NCI-H2081 treated with DMSO at 0.1 percent for 48 hours (cell line): Measurements from ENCODE around the gene GATA2.

Experiments
- DNase-seq: peaks from one replicate; lab custom pipeline; 2025; lab: John Stamatoyannopoulos, UW

GATA2 gene

GRCh38 chr3:128492671-128493569 lies at the start of gene GATA2:
GATA2 (minus strand) TSS chr3:128493201; CDS start chr3:128487031, 6,170 bp downstream.
- no peak for DNase-seq

- no peak for DNase-seq
Measured at GRCh38 chr3:128541246-128541645, 48.2 kb upstream of the GATA2 start.

GRCh38 chr3:128539376-128539775 lies 46.4 kb upstream of the GATA2 start:
- no peak for DNase-seq

DNA sequence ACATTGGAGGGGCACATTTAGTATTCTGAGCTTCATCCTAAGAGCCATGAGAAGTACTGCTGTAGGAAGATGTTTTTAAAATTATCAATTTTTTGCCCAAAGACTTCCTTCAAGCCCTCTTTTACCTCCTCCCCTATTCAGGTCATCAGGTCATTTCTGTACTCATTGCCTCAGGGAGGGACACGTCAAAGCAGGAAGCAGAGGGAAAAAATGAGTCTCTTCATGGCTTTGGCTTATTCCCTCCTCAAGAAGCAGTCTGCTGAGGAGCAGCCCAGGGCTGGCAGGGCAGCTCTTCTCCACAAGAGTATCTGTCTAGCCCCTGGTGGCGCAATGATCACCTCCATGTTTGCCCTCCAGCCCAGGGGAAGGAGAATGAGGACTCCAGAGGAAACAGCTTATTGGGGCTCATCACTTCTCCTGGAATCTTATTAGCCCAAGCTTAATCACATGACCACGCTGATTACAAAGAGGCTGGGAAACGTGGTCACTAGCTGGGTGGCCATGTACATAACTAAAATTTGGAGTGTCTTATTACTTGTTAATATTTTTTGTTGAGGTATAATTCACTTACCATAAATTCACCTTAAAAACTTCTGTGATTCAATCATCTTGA lies 44.2 kb upstream of the GATA2 start:
- no peak for DNase-seq

DNA sequence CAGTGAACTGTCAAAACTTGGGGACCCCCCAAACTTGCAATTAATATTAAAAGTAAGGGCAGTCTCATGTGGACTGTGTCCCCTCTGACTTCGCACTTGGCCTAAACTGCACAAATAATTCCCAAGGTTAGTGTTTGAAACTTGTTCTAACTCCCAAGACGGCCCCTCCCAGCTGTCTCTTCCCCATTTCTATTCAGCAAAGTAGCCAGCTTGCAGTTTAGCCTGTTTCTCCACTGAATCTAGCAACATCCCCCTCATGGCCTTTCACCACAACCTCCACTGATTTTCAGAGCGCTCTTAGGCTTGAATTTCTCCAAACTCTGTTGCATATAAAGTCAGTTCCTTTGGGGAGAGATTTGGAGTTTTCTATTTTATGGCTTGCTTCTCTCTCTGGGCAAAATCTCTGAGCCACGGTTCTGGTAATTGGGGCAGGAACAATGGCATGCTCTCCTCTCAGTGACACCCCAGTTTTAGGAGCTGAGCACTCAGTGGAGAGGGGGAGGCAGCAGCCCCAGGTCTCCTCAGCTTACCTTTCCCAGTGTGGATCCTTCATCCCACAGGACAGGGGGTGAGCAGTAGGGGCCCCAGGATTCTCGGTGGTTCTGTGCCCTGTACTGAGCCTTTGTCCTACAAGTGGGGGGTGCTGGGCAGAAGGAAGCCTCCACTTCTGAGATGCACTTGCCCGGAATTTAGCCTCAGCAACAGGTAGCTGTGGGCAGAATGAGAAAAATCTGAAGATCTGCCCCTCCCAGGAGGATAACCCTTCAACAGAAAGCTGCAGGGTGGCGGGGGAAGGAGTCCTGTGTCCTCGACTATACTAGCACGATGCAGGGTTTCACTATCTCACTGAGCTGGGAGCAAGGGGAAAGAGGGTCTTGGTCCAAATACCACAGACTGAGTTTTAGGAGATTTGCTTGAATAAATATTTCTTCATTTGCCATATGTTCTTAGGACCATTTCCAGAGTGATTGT lies 39.3 kb upstream of the GATA2 start:
- DNase-seq = no peak

- DNase-seq = no peak
Measured at GRCh38 chr3:128524374-128525299, 31.6 kb upstream of the GATA2 start.

- DNase-seq = no peak
Measured at GRCh38 chr3:128523591-128523990, 30.6 kb upstream of the GATA2 start.

DNA sequence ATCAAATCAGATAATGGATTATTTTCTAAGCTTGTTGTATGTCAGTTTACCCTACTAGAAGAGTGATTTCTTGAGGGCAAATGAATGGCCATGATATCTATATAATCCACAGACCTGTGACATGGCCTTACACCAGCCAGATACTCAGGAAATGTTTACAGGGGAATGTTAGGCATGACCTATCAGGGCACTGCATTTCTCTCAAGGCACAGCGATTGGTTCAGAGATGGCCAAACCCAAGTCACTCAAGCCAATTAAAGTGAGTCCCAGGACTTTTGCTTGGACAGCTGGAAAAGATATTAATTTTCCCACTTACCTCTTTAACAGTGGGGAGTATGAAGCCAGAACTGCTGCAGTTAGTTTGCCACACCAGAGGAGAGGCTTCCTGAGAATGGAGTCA lies 28.7 kb upstream of the GATA2 start:
- no peak for DNase-seq

DNA sequence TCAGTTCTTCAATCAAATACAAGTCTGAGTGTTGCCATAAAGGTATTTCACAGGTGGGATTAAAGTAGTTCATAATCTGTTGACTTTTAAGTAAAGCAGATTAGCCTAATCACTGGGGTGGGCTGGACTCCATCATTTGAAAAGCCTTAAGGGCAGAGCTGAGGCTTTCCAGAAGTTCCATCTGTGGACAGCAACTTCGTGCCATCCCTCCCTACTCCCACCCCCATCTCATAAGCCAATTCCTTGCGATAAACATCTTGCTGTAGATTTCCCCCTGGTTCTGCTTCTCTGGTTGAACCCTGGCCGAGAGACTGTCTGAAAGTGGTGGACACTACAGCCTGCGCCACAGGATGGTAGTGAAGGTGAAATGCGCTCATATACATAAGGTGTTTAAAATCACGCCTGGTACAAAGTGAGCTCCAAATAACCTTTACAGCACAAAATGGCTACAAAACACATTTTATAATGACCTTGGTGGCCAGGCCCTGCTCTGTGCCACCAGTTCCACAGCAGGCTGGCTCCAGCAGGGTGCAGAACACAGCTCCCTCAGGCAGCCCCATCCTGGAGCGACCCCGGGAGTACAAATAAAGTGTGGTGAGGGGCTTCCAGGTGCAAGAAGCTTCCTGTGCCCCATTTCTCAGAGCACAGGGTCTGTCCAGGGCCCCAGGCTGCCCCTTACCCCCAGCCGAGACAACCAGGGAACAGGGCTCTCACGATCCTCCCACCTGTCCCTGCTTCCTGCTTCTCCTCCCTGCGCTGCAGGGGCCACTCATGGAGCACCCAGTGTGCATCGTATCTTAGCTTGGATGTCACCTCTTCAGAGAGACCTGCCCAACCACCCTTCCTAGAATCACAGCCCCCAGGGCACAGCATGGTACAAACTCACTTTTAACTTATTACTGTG lies 25.8 kb upstream of the GATA2 start:
- DNase-seq = no peak

DNA sequence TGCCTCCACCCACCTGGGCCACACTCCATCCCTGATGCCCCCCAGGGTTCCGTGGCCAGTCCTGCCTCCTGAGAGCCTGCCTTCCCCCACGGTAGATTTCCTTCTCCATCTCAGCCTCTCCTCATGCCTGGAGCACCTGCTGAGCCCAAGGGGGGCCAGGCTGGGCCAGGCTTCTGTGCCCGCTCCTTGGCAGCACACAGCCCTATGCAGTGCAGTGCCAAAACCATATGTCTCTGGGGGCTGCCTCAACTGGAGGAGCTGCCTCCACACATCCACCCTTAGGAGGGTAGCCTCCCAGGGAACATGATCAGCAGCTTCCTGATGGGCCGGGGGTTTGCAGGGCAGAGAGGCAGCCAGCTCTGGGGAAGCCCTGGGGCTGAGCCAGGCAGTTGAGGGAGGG lies 24.6 kb upstream of the GATA2 start:
- no peak for DNase-seq

- no peak for DNase-seq
Measured at GRCh38 chr3:128515967-128516366, 23.0 kb upstream of the GATA2 start.

GRCh38 chr3:128508852-128509251 lies 15.9 kb upstream of the GATA2 start:
- DNase-seq = no peak

DNA sequence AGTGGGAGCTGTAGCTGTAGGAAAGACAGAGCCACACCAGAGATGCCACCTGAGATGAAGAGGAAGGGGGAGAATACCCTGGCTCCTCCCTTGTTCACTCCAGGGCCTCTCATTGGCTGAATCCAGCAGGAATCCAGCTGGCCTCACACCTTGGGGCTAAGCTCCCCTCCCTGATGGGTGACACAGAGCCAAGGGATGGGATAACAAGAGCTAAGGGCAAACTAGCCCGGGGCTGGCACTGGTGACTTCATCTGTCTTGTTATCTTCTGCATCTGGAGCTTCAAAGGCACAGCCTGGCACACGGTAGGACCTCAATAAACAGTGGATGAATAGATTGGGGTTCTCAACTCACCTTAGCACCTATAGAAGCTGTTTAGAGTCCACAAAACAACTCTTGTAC lies 13.8 kb upstream of the GATA2 start:
- no peak for DNase-seq

- no peak for DNase-seq
Measured at GRCh38 chr3:128505771-128506170, 12.8 kb upstream of the GATA2 start.

DNA sequence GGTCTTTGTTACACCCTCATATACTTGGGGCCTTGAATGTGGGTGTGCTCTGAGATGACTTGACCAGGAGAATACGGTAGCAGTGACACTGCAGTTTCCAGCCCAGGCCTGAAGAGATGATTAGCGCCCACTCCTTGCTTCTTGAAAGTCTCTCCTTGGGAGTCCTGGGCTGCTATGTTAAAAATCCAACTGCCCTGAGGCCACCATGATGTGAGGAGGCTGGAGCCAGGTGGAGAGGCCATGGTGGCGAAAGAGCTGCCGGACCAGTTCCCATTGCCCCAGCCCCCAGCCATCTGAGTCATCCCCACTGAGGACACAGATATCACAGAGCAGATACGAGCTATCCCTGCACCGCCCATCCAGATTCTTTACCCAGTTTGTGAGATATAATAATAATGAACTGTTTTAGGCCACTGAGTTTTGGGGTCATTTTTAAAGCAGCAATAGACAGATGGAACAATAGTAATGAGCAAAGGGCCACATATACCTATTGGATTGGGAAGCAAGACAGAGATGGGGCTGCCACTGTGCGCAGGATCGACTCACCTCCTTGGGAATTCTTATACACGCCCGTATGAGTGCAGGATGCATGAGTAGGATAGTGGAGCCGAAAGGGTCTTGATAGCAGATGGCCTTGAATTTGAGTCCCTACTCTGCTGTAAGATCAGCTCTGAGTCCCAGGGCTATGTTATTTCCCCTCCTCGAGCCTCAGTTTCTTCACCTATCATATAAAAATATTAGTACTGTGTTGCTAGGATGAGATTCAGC lies 12.1 kb upstream of the GATA2 start:
- no peak for DNase-seq

DNA sequence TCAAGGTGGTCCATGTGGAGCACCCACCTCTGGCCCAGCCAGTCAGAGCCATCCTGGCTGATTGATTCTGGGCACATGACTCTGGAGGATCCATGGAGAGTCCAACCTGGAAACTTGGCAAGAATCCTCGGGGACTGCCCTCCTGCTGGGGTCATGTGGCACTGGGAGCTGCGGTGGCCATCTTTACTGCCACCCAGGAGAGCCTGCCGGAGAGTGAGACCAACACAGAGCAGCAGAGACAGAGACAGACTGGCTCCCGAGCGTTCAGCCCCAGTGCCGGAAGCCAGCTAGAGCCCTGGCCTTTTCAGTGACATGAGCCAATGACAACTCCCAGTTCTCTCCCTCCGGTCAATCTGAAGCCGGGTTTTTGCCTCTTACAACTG lies 11.5 kb upstream of the GATA2 start:
- no peak for DNase-seq

DNA sequence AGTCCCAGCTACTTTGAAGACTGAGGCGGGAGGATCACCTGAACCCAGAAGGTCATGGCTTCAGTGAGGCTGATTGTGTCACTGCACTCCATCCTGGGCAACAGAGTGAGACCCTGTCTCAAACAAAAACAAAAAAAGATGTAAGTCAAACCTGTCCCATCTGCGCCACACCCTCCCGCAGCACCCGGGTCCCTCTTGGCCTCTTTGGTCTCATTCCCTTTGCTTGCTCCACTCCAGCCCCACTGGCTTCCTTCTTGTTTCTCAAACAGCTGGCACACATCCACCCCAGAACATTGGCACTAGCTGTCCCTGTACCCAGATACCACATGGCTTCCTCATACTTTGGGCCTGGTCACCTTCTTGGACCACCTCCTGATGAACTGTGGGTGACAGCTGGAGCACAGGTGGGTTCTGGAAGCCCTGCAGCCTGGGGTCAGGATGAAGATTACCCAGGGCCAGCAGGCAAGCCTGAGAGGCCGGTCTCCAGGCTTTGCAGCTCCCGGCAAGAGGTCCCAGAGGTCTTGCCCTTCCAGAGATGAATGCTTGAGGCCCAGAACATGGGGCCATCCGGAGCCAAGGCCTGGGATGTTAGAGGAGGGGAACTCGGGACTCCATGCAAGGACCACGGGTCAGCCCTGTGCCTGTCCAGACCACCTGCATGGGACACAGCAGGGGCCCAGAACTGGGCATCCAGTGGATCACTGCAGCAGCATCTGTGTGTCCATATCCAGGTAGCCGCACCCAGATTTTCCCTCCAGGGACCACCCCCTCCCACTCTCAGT lies 10.9 kb upstream of the GATA2 start:
- no peak for DNase-seq

- DNase-seq = no peak
Measured at GRCh38 chr3:128503164-128503651, 10.2 kb upstream of the GATA2 start.
